Measurements from ENCODE around the gene PER1. TPM values are rescaled to one million over a fixed set of nuclear protein-coding genes. Genes with fewer than 3 reads are reported as not detected.

The PER1 gene
- total and polyA plus RNA-seq, 2 of the 13 experiments (the other 11 are each of a cell fraction or from before 2014, with no cell fraction given): 2.6 to 3.6 TPM

GRCh38 chr17:8189711-8190477 is 37.7 kb upstream of the PER1 start, which contains the start of gene BORCS6 (continued):
- TF ChIP-seq MAZ (IDR thresholded peaks at IDR 0.05; ENCODE audit: borderline replicate concordance, low read depth, low read length) (peak; percentile 60; the same call in 1 of the 2 replicates), MAZ (CRISPR knock-in tag; IDR thresholded peaks at IDR 0.05; ENCODE audit: low read depth) (no peak), KDM3A (CRISPR knock-in tag; IDR thresholded peaks at IDR 0.05; ENCODE audit: low read depth) (no peak), ZNF563 (CRISPR knock-in tag; IDR thresholded peaks at IDR 0.05) (peak; percentile 65), ZSCAN20 (CRISPR knock-in tag; IDR thresholded peaks at IDR 0.05; ENCODE audit: borderline replicate concordance) (0 out of 2 replicates have a peak, but pooled peaks have one; percentile 24), PRPF4 (IDR thresholded peaks at IDR 0.05; ENCODE audit: low read depth, low read length, poor library complexity, severe bottlenecking) (no peak), HOXA9 (CRISPR knock-in tag; IDR thresholded peaks at IDR 0.05; ENCODE audit: borderline replicate concordance) (no peak), NCOR1 (IDR thresholded peaks at IDR 0.05; ENCODE audit: borderline replicate concordance, low read length) (no peak), ZSCAN29 (CRISPR knock-in tag; conservative IDR thresholded peaks at IDR 0.05) (no peak), ZNF775 (CRISPR knock-in tag; IDR thresholded peaks at IDR 0.05; ENCODE audit: borderline replicate concordance) (no peak), ZNF318 (CRISPR knock-in tag; IDR thresholded peaks at IDR 0.05) (no peak), CBX2 (IDR thresholded peaks at IDR 0.05; ENCODE audit: low read depth, low read length) (no peak), CBX2 (CRISPR knock-in tag; IDR thresholded peaks at IDR 0.05; ENCODE audit: low read depth) (no peak), ZNF709 (CRISPR knock-in tag; IDR thresholded peaks at IDR 0.05) (no peak), ZNF280B (CRISPR knock-in tag; IDR thresholded peaks at IDR 0.05; ENCODE audit: borderline replicate concordance) (peak; percentile 64; the same call in 1 of the 2 replicates), TGIF2 (CRISPR knock-in tag; IDR thresholded peaks at IDR 0.05) (no peak), CAMTA2 (CRISPR knock-in tag; IDR thresholded peaks at IDR 0.05; ENCODE audit: borderline replicate concordance) (no peak), ZNF703 (CRISPR knock-in tag; IDR thresholded peaks at IDR 0.05; ENCODE audit: borderline replicate concordance) (no peak), MAFF (IDR thresholded peaks at IDR 0.05; ENCODE audit: low read depth, low read length) (no peak)

Measured in HepG2 (cell line).